Measurements from ENCODE around the gene CD55.

DNA sequence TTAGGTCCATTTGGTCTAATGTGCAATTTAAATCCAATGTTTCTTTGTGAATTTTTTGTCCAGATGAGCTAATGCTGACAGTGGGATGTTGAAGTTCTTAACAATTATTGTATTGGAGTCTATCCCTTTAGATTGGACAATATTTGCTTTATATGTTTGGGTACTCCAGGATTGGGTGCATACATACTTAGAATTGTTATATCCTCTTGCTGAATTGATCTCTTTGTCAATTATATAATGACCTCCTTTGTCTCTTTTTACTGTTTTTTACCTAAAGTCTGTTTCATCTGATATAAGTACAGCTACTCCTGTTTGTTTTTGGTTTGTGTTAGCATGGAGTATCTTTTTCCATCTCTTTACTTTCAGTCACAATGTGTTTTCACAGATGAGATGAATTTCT, 22.2 kb downstream of the CD55 start:
- no peak for TF ChIP-seq EZH2 (IDR thresholded peaks at IDR 0.05; ENCODE audit: borderline replicate concordance, insufficient read depth, low read length, poor library complexity, severe bottlenecking)
- TF ChIP-seq EP300 (conservative IDR thresholded peaks at IDR 0.05; ENCODE audit: poor library complexity, severe bottlenecking), result no peak
- TF ChIP-seq, protein P1, sequence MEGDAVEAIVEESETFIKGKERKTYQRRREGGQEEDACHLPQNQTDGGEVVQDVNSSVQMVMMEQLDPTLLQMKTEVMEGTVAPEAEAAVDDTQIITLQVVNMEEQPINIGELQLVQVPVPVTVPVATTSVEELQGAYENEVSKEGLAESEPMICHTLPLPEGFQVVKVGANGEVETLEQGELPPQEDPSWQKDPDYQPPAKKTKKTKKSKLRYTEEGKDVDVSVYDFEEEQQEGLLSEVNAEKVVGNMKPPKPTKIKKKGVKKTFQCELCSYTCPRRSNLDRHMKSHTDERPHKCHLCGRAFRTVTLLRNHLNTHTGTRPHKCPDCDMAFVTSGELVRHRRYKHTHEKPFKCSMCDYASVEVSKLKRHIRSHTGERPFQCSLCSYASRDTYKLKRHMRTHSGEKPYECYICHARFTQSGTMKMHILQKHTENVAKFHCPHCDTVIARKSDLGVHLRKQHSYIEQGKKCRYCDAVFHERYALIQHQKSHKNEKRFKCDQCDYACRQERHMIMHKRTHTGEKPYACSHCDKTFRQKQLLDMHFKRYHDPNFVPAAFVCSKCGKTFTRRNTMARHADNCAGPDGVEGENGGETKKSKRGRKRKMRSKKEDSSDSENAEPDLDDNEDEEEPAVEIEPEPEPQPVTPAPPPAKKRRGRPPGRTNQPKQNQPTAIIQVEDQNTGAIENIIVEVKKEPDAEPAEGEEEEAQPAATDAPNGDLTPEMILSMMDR (IDR thresholded peaks at IDR 0.05; ENCODE audit: poor library complexity, severe bottlenecking), result no peak
- TF ChIP-seq TAF1 (IDR thresholded peaks at IDR 0.05; ENCODE audit: low read depth), result no peak
- no peak for TF ChIP-seq MXI1 (conservative IDR thresholded peaks at IDR 0.05; ENCODE audit: poor library complexity, severe bottlenecking)
- no peak for TF ChIP-seq POLR2AphosphoS5 (IDR thresholded peaks at IDR 0.05)
- TF ChIP-seq SMC3 (conservative IDR thresholded peaks at IDR 0.05; ENCODE audit: poor library complexity), result no peak
- TF ChIP-seq, protein P2, sequence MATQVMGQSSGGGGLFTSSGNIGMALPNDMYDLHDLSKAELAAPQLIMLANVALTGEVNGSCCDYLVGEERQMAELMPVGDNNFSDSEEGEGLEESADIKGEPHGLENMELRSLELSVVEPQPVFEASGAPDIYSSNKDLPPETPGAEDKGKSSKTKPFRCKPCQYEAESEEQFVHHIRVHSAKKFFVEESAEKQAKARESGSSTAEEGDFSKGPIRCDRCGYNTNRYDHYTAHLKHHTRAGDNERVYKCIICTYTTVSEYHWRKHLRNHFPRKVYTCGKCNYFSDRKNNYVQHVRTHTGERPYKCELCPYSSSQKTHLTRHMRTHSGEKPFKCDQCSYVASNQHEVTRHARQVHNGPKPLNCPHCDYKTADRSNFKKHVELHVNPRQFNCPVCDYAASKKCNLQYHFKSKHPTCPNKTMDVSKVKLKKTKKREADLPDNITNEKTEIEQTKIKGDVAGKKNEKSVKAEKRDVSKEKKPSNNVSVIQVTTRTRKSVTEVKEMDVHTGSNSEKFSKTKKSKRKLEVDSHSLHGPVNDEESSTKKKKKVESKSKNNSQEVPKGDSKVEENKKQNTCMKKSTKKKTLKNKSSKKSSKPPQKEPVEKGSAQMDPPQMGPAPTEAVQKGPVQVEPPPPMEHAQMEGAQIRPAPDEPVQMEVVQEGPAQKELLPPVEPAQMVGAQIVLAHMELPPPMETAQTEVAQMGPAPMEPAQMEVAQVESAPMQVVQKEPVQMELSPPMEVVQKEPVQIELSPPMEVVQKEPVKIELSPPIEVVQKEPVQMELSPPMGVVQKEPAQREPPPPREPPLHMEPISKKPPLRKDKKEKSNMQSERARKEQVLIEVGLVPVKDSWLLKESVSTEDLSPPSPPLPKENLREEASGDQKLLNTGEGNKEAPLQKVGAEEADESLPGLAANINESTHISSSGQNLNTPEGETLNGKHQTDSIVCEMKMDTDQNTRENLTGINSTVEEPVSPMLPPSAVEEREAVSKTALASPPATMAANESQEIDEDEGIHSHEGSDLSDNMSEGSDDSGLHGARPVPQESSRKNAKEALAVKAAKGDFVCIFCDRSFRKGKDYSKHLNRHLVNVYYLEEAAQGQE (IDR thresholded peaks at IDR 0.05; ENCODE audit: borderline replicate concordance), result no peak

Data from neural cell (in vitro differentiated cells).